Measurements from ENCODE around the gene ANO2. TPM values are rescaled to one million over a fixed set of nuclear protein-coding genes. Genes with fewer than 3 reads are reported as not detected.

Gene ANO2
- total RNA-seq, 1 donor from 2014 or later: 1.5 TPM

DNA sequence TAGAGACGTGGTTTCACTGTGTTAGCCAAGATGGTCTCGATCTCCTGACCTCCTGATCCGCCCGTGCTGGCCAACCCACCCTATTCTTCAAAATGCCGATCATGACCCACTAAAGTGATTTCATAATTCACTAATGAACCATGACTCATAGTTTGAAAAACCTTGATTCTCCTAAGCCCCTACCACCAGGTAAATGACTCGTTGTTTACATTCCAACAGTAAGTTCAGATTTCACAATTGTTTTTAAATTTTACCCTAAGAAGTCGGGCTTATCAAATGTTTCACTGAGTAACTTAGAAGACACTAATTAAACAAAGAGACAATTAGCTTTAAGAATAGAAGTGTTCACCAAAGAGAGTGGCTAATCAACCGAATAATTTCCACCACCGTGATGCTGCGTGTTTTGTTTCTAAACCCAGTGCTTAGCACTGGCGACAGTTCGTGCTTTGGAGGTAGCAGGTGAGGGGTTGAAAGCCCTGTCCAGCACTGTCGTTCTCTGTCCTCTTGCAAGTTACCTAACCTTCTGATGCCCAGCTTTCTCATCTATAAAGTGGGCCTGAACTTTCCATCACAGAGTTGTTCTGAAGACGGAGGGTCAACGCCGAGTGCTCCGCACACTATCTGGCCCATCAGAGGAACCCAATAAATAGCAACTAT lies 376.6 kb downstream of the ANO2 start:
- Histone ChIP-seq H3K36me3 (ENCODE audit: control insufficient read depth, insufficient read depth, low read length) (no peaks in the 10 kb centered on the region), H3K4me3 (ENCODE audit: low read depth, low read length) (no peak overlapping the region), H3K27me3 (ENCODE audit: control insufficient read depth, insufficient read depth, low read length) (peaks cover 9% of the 10 kb centered on the region)
- DNase-seq (ENCODE audit: low read depth): no peak
- TF ChIP-seq, protein P1, sequence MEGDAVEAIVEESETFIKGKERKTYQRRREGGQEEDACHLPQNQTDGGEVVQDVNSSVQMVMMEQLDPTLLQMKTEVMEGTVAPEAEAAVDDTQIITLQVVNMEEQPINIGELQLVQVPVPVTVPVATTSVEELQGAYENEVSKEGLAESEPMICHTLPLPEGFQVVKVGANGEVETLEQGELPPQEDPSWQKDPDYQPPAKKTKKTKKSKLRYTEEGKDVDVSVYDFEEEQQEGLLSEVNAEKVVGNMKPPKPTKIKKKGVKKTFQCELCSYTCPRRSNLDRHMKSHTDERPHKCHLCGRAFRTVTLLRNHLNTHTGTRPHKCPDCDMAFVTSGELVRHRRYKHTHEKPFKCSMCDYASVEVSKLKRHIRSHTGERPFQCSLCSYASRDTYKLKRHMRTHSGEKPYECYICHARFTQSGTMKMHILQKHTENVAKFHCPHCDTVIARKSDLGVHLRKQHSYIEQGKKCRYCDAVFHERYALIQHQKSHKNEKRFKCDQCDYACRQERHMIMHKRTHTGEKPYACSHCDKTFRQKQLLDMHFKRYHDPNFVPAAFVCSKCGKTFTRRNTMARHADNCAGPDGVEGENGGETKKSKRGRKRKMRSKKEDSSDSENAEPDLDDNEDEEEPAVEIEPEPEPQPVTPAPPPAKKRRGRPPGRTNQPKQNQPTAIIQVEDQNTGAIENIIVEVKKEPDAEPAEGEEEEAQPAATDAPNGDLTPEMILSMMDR (IDR thresholded peaks at IDR 0.05; ENCODE audit: insufficient read depth, low read length, poor library complexity, severe bottlenecking): no peak

DNA sequence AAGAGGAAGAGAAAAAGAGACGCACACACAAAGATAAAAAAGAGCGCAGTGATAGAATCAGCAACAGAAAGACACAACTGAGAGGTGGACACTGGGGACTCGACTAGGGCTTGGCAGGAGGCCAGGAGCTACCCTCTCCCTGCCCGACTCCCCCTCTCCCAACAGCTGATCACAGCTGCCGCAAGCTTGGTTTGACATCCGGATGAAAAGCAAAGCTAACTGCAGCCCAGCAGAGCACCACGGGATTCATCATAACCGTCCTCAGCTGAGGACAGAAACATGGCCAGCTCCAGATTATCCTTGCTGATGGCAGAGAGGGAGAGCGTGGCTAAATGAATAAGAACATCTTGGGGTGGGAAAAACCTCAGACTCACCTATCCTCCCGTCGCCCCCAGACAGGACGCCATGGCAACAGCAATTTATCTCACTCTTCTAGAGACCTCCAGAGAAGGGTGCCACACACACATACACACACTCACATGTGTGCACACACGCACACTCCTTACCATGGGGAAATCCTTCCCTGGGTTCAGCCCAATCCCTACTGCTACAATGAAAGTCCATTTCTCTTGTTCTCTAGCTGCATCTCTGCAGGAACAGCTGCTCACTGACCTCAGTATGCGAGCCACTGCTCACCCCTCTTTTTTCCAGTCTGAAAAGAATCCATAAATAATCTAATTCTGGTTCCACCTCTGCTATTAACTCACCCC lies 377.9 kb downstream of the ANO2 start:
- DNase-seq (ENCODE audit: low read depth): no peak
- peaks cover 9% of the 10 kb centered on the region for H3K27me3 ChIP-seq (ENCODE audit: control insufficient read depth, insufficient read depth, low read length)
- H3K4me3 ChIP-seq (ENCODE audit: low read depth, low read length): no peak overlapping the region
- TF ChIP-seq, protein P1 (IDR thresholded peaks at IDR 0.05; ENCODE audit: insufficient read depth, low read length, poor library complexity, severe bottlenecking): no peak
- no peaks in the 10 kb centered on the region for H3K36me3 ChIP-seq (ENCODE audit: control insufficient read depth, insufficient read depth, low read length)

DNA sequence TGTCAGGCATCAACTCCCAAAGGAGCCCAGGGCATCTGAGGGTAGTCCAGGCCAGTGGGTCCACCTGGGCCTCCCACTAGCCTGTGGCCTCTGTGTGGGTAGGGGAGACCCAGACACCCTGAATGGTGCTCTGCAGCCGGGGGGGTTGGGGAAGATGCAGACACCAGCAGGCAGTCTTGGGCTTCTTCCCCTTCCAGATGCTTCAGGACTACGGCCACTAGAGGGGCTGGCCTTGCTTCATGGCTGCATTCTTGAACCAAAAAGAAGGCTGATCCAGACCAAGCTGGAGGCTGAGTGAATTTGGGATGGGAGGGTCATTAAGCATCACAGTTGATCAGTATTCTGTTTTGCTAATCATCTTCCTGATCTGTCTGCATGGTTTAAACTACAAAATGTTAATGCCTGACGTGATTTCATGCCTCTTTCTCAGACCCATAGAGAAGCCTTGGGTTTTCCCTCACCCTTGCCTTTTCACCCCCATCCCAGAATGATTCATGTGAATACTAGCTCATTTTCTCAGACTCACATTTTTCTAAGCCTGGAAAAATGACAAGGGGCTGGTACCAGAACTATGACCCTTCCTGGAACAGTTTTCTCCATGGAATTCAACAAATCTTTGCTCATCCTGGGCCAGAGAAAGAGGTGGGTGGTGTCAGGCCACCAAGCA lies 379.0 kb downstream of the ANO2 start:
- TF ChIP-seq, protein P1 (IDR thresholded peaks at IDR 0.05; ENCODE audit: insufficient read depth, low read length, poor library complexity, severe bottlenecking): no peak
- no peak overlapping the region for H3K4me3 ChIP-seq (ENCODE audit: low read depth, low read length)
- no peak for DNase-seq (ENCODE audit: low read depth)
- H3K27me3 ChIP-seq (ENCODE audit: control insufficient read depth, insufficient read depth, low read length): peaks cover 9% of the 10 kb centered on the region
- H3K36me3 ChIP-seq (ENCODE audit: control insufficient read depth, insufficient read depth, low read length): no peaks in the 10 kb centered on the region

DNA sequence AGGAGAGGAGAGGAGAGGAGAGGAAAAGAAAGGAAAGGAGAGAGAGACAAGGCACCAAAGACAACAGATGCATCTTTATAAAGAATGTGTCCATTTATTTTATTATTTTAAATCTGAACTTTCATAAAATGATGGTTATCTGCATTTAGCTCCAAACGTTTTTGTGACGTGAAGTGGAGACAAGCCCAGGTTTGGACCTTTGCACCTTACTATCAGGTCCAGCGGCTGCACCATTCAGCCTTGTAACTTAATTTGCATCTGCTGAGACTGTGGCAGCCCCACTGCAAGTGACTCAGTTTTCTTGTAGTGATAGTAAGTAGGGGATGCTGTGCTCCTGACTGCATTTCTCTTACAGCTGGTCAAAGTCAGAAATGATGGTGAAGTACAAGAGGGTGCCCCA lies 382.5 kb downstream of the ANO2 start:
- TF ChIP-seq, protein P1 (IDR thresholded peaks at IDR 0.05; ENCODE audit: insufficient read depth, low read length, poor library complexity, severe bottlenecking): no peak
- H3K4me3 ChIP-seq (ENCODE audit: low read depth, low read length): no peak overlapping the region
- DNase-seq (ENCODE audit: low read depth): no peak
- peaks cover 5% of the 10 kb centered on the region for H3K27me3 ChIP-seq (ENCODE audit: control insufficient read depth, insufficient read depth, low read length)
- H3K36me3 ChIP-seq (ENCODE audit: control insufficient read depth, insufficient read depth, low read length): no peaks in the 10 kb centered on the region

DNA sequence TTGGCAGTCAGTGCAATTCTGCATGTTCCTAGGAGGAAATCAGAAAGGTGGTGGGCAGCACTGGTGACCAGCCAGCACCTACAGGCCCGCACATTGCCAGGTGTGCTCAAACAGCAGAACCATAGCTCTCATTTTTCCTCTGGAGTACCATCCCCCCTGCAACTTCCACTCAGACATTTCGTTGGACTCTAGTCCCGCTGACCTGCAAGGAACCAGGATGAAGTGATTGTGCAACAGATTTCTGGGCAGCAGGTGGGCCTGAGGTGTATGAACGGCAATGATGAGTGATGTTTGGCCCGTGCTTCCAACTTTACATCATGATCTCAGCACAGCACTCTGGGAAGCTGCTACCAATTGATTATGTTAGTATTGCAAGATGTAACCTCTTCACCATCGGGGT lies 383.2 kb downstream of the ANO2 start:
- DNase-seq (ENCODE audit: low read depth): no peak
- no peaks in the 10 kb centered on the region for H3K36me3 ChIP-seq (ENCODE audit: control insufficient read depth, insufficient read depth, low read length)
- H3K4me3 ChIP-seq (ENCODE audit: low read depth, low read length): no peak overlapping the region
- TF ChIP-seq, protein P1 (IDR thresholded peaks at IDR 0.05; ENCODE audit: insufficient read depth, low read length, poor library complexity, severe bottlenecking): no peak
- peaks cover under 1% of the 10 kb centered on the region for H3K27me3 ChIP-seq (ENCODE audit: control insufficient read depth, insufficient read depth, low read length)
